Body of pancreas (tissue), 4 donors: ENCODE results near the gene NT5C2.

Experiments used
- CTCF ChIP-seq, 7 experiments: fragments of 450-650 bp in 4 of 7; fragments of 200-600 bp in 3 of 7; sonication (generic) in 3 of 7; IDR thresholded peaks; one replicate each; pipeline ENCODE4 v1.5.1; 2016 to 2019; ENCODE audit warnings: antibody characterized with exemption in 7 of 7
- POLR2A ChIP-seq, 3 donors: fragments of 450-650 bp; IDR thresholded peaks; one replicate each; pipeline ENCODE4 v1.6.1; 2016; ENCODE audit warnings: antibody characterized with exemption in 3 of 3, mild to moderate bottlenecking in 2 of 3

- TF ChIP-seq POLR2A (IDR thresholded peaks at IDR 0.05): no peak
- no peak for TF ChIP-seq CTCF (IDR thresholded peaks at IDR 0.05)
Measured at GRCh38 chr10:103110407-103110806, 82.7 kb downstream of the NT5C2 start.
